ENCODE measurements around the gene DACT1. TPM values are rescaled to one million over a fixed set of nuclear protein-coding genes. Genes with fewer than 3 reads are reported as not detected.

DACT1 gene
- total RNA-seq, 4 donors from 2014 or later = 1.8 to 5.1 (median 3.3) TPM

DNA sequence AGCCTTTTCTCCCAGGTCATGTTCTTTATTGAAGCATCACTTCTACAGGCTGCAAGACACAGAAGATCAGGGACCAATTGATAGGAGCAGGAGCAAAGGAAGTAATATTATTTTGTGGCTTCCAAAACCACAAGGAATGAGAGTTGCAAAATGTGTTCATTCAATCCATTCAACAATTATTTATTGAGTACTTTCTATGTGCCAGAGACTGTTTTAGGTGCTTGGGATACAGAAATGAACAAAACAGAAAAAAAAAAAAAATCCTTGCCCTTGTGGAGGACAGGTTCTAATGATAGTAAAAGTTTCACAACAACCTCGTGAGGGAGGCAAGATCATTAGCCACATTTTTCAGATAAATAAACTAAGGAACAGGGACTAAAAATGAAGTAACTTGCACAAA, 20.1 kb upstream of the DACT1 start:
- DNase-seq (ENCODE audit: low spot score in 2 of 2) = no peak
- no peaks in the 10 kb centered on the region for H3K36me3 ChIP-seq
- WGBS = 37% methylated on average over 1 of the region's 1 CpG
- no peaks in the 10 kb centered on the region for H3K27me3 ChIP-seq
- no peaks in the 10 kb centered on the region for H3K9me3 ChIP-seq
- TF ChIP-seq POLR2AphosphoS5 (IDR thresholded peaks at IDR 0.05) (no peak), EP300 (IDR thresholded peaks at IDR 0.05) (no peak)
- no peak overlapping the region for H3K4me3 ChIP-seq
- no peaks in the 10 kb centered on the region for H3K4me1 ChIP-seq
- H3K27ac ChIP-seq = no peak overlapping the region

DNA sequence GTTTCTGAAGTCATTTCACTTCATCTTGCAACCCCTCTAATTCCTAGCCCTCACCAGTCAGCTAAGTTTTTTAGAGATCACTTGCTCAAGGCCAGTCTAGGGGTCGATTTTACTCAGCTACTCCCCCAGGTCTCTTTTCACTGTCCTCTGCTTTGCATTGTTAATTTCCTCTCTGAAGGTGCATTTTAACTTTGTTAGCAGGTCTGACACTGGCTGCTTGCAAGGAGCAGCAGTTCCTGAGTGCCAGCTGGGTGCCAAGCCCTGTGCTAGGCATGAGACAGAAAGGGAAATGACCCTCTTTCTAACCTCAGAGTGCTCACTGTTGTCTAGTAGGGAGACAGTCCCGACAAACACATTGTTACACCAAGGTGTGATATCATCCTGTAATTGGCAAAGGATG, 17.8 kb upstream of the DACT1 start:
- Histone ChIP-seq H3K4me3 (no peak overlapping the region), H3K9me3 (no peaks in the 10 kb centered on the region), H3K27me3 (no peaks in the 10 kb centered on the region), H3K27ac (no peak overlapping the region), H3K36me3 (no peaks in the 10 kb centered on the region), H3K4me1 (no peaks in the 10 kb centered on the region)
- no peak for TF ChIP-seq POLR2AphosphoS5 (IDR thresholded peaks at IDR 0.05)
- TF ChIP-seq, protein P1, sequence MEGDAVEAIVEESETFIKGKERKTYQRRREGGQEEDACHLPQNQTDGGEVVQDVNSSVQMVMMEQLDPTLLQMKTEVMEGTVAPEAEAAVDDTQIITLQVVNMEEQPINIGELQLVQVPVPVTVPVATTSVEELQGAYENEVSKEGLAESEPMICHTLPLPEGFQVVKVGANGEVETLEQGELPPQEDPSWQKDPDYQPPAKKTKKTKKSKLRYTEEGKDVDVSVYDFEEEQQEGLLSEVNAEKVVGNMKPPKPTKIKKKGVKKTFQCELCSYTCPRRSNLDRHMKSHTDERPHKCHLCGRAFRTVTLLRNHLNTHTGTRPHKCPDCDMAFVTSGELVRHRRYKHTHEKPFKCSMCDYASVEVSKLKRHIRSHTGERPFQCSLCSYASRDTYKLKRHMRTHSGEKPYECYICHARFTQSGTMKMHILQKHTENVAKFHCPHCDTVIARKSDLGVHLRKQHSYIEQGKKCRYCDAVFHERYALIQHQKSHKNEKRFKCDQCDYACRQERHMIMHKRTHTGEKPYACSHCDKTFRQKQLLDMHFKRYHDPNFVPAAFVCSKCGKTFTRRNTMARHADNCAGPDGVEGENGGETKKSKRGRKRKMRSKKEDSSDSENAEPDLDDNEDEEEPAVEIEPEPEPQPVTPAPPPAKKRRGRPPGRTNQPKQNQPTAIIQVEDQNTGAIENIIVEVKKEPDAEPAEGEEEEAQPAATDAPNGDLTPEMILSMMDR (IDR thresholded peaks at IDR 0.05) = no peak
- TF ChIP-seq POLR2A (IDR thresholded peaks at IDR 0.05) = no peak
- no peak for TF ChIP-seq EP300 (IDR thresholded peaks at IDR 0.05)
- 39% methylated on average over 2 of the region's 2 CpGs for WGBS
- DNase-seq (ENCODE audit: low spot score in 2 of 2) = no peak

DNA sequence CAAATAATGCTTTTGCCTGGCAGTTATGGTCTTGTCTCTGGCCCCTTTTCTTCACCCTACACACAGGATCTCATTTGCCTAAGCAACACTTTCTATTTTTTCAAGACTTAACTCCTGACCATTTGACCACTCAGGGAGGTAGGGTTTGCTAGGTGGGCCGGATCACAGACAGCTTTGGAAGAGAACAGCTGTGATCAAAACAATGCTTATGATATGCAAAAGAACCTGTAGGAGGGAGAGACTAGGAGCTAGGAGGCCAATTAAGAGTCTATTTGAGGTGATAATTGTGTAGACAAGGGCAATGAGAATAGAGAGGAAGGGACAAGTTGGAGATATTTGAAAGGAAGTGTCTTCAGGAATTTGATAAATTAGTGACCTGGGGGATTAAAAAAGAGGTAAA, 12.3 kb upstream of the DACT1 start:
- H3K4me3 ChIP-seq = no peak overlapping the region
- no peaks in the 10 kb centered on the region for H3K36me3 ChIP-seq
- 95% methylated on average over 1 of the region's 1 CpG for WGBS
- no peaks in the 10 kb centered on the region for H3K4me1 ChIP-seq
- H3K27me3 ChIP-seq = no peaks in the 10 kb centered on the region
- no peak for TF ChIP-seq POLR2A (IDR thresholded peaks at IDR 0.05)
- no peak for TF ChIP-seq POLR2AphosphoS5 (IDR thresholded peaks at IDR 0.05)
- TF ChIP-seq, protein P1 (IDR thresholded peaks at IDR 0.05) = no peak
- TF ChIP-seq EP300 (IDR thresholded peaks at IDR 0.05) = no peak
- H3K9me3 ChIP-seq = no peaks in the 10 kb centered on the region
- no peak overlapping the region for H3K27ac ChIP-seq
- no peak for DNase-seq (ENCODE audit: low spot score in 2 of 2)

DNA sequence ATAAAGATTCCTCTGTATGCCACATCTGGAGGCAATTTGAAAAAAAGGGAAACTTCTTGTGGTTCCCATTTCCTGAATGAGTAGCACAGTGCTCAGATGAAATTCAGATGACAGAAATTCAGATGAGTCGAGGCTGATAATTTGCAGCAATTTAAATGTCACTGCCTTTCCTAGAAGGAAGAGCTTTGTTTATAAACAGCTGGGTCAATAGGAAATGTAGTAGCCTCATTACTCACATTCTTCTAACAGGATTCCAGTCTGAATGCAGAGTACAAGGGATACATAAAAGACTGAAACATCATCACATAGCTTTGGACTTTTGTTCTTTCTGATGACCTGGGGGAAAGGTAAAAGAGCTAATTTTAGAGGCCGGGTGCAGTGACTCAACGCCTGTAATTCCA, 11.3 kb upstream of the DACT1 start:
- Histone ChIP-seq H3K9me3 (no peaks in the 10 kb centered on the region), H3K4me3 (no peak overlapping the region), H3K4me1 (no peaks in the 10 kb centered on the region), H3K36me3 (no peaks in the 10 kb centered on the region), H3K27ac (no peak overlapping the region), H3K27me3 (peaks cover under 1% of the 10 kb centered on the region)
- no peak for TF ChIP-seq POLR2A (IDR thresholded peaks at IDR 0.05)
- no peak for TF ChIP-seq EP300 (IDR thresholded peaks at IDR 0.05)
- TF ChIP-seq, protein P1 (IDR thresholded peaks at IDR 0.05) = no peak
- TF ChIP-seq POLR2AphosphoS5 (IDR thresholded peaks at IDR 0.05) = no peak
- DNase-seq (ENCODE audit: low spot score in 2 of 2) = no peak
- WGBS = 33% methylated on average over 3 of the region's 3 CpGs

DNA sequence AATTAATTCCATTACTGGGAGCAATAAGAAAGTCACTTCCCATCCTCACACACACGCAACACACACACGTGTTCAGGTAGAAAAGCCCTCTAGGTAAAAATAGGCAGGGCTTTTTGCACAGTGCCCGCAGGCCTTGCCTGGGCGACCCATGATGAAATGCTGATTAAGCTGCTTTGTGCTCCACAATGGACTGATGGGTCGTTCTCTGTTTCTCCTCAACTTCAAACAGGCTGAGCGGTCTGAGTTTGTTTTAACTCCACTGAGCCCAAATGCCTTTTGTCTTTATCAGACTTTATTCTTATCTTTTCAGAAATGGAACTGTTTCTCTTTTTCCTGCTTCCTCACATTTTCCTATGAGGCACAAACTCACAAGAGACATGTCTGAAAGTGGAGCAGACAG, 9.4 kb upstream of the DACT1 start:
- H3K9me3 ChIP-seq = no peaks in the 10 kb centered on the region
- H3K4me3 ChIP-seq = no peak overlapping the region
- H3K36me3 ChIP-seq = no peaks in the 10 kb centered on the region
- H3K4me1 ChIP-seq = no peaks in the 10 kb centered on the region
- WGBS = 70% methylated on average over 6 of the region's 6 CpGs
- H3K27ac ChIP-seq = no peak overlapping the region
- TF ChIP-seq POLR2A (IDR thresholded peaks at IDR 0.05) = no peak
- TF ChIP-seq, protein P1 (IDR thresholded peaks at IDR 0.05) = no peak
- TF ChIP-seq POLR2AphosphoS5 (IDR thresholded peaks at IDR 0.05) = no peak
- DNase-seq (ENCODE audit: low spot score in 2 of 2) = no peak
- H3K27me3 ChIP-seq = peaks cover 7% of the 10 kb centered on the region

DNA sequence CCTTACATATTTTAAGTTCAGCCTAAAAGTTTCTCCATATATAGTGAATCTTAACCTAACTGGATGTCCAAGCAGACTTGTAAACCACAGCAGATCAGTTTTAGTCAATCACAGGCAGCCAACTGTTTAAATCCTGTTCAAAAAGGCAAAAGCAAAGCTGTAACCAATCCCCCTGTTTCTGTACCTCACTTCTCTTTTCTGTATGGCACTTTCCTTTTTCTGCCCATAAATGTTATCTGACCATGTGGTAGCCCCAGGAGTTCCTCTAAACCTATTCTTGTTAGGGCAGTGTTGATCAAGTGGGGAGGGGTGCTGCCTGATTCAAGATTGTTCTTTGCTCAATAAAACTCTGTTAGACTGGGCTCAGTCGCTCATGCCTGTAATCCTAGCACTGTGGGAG, 8.5 kb upstream of the DACT1 start:
- Histone ChIP-seq H3K27ac (no peak overlapping the region), H3K27me3 (peaks cover 7% of the 10 kb centered on the region), H3K4me1 (no peaks in the 10 kb centered on the region), H3K9me3 (no peaks in the 10 kb centered on the region), H3K36me3 (no peaks in the 10 kb centered on the region), H3K4me3 (no peak overlapping the region)
- TF ChIP-seq POLR2AphosphoS5 (IDR thresholded peaks at IDR 0.05) (no peak), POLR2A (IDR thresholded peaks at IDR 0.05) (no peak), EP300 (IDR thresholded peaks at IDR 0.05) (no peak)
- TF ChIP-seq, protein P1 (IDR thresholded peaks at IDR 0.05) = no peak
- WGBS = 82% methylated on average over 1 of the region's 1 CpG
- no peak for DNase-seq (ENCODE audit: low spot score in 2 of 2)
